Ammon's horn (tissue), 1 donor: Measurements from ENCODE around the gene MAPK9.

Experiments used
- DNase-seq: peaks from one replicate; pipeline ENCODE4 v3.0.0-alpha.2; 2016; ENCODE audit warnings: low spot score

Gene MAPK9

GRCh38 chr5:180291943-180292831 is at the start of gene MAPK9:
Gene MAPK9 (minus strand): TSS chr5:180292083. CDS start chr5:180280561, 11,522 bp downstream.
- DNase-seq = peak; percentile 88

DNA sequence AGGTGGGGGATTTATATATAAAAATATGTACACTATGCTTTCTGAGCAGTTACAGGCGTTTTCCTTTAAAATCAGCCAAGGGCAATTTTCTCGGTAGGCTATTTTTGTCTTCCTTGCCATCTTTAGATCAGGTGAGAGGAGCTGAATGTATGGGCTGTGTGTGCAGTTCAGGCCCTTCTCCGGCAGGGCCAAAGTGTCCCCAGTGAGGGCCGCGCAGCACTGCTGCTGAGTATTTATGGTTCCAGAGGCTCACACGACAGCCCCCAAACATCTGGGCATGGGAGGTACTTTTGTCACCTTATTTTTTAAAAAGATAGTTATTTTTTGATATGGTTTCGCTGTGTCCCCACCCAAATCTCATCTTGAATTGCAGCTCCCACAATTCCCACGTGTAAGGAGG is 49.7 kb upstream of the MAPK9 start:
- DNase-seq = no peak

GRCh38 chr5:180340856-180341255 is 49.0 kb upstream of the MAPK9 start:
- DNase-seq = no peak

DNA sequence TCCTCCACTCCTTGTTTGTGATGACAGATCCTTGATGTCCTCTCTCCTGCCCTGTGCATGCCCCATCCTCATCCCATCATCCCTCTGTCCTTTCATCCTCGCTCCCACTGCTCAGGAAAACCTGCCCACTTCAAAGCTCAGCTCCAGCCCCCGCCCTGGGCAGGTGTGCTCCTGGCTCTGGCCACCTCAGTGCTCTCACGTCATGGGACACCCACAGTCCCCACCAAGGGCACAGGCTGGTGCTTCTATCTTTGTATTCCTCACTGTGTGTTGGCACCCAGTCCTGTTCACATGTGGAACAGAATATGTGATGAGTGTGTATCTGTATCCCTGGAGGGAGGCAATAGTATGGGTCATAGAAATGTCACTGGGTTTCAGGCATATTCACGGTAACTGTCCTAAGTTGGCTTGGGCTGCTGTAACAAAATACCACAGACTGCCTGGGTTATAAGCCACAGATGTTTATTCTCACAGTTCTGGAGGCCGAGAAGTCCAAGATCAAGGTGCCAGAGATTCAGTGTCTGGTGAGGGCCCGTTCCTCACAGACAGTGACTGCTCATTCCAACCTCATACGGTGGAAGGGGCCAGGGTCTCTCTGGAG is 47.8 kb upstream of the MAPK9 start:
- DNase-seq = no peak

DNA sequence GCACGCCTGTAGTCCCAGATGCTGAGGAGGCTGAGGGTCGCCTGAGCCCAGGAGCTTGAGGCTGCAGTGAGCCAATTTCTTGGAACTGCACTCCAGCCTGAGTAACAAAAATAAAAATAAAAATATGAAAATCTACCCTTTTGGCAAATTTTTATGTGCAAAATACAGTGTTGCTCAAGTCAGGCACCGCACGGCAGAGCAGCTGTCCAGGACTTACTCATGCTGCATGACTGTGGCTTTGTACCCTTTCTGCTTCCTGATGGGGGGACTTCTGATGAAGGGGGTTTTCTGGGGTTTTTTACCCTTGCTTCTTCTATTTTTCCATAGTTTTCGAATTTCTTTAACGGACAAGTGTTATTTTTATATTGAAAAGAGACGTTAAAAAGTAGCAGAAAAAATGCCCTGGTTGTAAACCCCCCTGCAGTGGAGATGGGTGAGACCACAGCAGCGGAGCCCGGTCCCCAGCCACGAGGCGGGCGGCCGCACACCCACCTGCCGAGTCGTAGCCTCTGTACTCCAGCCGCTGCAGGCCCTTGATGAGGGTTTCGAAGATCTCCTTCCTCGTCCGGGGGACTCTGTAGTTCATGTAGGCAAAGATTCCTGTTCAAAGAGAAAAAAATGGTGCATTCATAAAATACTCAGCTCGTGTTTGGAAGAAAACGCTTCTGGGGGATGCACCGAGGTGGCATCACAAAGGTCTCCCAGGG is 46.3 kb upstream of the MAPK9 start:
- DNase-seq = no peak

DNA sequence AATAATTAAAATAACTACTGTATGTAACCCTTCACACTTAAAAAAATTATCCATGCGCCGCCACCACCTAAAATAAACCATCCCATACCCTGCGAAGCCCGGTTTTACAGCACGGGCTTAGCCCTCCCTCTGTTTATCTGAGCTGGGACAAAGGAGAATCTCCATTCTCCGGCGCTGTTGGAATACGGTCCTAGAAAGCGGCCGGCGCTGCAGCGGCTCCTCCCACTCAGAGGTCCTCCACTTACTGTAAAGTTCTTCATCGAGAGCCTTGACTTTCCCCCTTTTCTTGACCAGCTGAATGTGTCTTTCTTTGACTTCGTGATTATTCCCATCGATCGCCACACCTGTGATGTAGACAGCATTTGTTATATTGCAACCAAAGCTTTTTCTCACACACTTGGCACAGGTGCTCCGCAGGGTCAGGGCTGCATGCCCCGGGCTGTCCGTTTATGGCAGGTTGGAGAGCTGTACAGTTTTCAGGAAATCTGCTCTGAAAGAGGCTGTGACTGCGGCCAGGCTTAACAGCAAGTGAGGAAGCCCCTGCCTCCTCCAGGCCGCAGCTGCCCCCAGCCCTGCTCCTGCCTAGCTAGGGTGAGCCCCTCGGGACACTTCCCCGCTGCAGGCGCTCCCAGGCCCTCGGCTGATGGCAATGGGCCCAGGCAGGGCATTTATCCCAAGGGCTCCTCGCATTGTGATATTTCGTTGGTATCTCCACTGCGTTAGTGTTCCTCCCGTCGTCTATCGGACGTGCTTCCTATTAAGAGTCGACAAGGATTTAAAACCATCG is 44.5 kb upstream of the MAPK9 start:
- DNase-seq = no peak

DNA sequence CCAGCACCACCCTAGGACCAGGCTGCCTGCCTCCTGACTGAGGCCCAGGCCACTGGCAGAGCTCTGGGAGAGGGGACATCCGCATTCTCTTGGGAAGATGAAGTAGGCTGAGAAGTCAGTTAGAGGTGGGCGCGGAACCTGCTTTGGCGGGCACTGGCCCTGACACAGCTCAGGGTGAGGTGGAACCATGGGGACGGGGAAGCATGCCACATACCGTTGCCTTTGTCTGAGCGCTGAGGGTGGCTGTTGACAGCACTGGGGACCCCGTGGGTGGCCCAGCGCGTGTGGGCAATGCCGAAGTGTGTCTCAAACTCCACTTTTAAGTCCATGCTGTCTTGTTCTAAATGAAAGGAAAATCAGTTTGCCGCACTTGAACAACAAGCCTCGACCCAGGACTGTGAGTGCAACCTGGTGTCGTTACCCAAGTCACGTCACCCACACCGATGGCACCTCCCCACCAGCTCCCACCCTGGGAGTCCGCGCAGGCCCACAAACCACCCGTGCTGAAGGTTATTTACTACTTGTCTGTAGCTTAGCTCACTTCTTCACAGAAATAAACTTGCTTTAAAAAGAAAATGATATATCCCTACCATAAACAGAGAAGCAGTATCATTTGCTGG is 43.8 kb upstream of the MAPK9 start:
- no peak for DNase-seq

DNA sequence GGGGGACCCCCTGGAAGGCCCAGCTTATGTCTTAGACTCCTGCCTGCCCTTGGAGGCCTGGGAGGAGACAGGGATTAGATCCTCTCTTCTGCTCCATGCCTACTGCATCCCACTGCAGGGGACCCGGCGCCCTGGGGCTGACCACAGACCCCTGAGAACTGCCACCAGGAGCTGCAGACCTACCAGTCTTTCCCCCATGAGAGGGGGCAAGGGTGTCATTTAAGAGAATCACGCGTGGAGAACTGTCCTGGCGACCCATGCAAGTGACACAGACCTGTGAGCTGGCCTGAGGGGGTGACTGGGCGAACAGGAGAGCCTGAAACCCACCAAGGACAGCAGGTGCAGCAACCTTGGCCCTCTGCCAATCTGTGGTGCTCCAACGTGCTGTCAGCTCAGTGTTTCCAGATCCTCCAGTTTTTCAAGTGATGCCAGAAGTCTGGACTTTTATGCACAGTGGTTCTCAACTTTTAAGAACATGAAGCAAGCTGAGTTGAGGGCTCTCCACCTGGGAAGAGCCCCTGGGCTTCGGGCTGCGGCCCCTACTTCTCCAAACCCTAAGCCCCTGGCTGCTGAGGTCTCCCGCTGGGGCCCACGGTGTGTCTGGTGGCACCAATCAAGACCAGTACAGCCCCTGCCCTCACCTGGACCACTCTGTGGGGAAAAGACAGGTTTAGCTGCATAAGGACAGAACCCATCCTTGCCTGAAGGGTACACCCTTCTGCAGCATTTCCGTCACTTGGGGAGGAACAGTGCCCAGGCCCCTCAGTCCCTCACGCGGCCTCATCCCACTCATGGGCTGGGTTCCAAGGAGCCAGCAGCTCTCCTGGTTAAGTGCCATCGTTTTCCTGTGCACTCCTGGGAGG is 43.1 kb upstream of the MAPK9 start:
- DNase-seq = no peak

GRCh38 chr5:180334176-180334575 is 42.3 kb upstream of the MAPK9 start:
- DNase-seq = no peak

DNA sequence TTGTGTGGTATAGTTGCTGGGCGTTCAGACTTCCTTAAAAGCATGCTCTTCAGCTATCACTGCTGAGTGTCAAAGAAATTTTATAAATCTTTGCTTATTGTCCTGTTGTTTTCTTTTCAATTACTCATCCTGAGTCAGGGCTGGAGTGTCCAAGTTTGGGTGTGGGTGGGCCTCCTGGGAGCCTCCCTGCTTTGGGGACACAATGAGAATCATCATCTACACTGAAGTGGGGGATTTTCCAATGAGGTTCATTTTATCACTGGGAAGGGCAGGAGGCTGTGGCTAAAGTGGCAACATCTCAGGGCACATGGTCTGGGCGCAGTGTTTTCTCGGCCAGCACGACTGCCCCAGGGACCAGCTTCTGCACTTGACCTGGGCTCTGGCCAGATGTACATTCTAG is 41.8 kb upstream of the MAPK9 start:
- DNase-seq = no peak

DNA sequence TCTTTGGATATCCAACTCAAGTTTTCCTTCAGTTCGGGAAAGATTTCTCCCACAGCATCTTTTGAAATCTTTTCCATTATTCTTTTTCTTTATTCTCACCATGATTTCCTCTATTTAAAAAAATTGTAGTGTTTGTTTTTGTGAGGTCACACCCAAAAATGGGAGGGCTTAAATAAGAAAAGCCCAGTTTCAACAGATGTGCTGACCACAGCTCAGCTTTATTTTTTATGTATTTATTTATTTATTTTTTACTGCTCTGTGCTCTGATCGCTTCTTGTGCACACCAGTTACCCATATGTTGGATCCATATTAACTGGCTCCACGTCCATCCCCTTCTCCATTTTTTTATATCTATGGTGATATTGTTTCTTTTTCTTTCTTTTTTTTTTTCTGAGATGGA is 41.0 kb upstream of the MAPK9 start:
- DNase-seq = no peak

GRCh38 chr5:180332051-180332517 is 40.2 kb upstream of the MAPK9 start:
- no peak for DNase-seq

- no peak for DNase-seq
These were observed 39.7 kb upstream of the MAPK9 start for GRCh38 chr5:180331647-180331950.

- no peak for DNase-seq
These were observed 39.1 kb upstream of the MAPK9 start for GRCh38 chr5:180330810-180331646.

- DNase-seq = no peak
These were observed 38.4 kb upstream of the MAPK9 start for GRCh38 chr5:180330270-180330648.

DNA sequence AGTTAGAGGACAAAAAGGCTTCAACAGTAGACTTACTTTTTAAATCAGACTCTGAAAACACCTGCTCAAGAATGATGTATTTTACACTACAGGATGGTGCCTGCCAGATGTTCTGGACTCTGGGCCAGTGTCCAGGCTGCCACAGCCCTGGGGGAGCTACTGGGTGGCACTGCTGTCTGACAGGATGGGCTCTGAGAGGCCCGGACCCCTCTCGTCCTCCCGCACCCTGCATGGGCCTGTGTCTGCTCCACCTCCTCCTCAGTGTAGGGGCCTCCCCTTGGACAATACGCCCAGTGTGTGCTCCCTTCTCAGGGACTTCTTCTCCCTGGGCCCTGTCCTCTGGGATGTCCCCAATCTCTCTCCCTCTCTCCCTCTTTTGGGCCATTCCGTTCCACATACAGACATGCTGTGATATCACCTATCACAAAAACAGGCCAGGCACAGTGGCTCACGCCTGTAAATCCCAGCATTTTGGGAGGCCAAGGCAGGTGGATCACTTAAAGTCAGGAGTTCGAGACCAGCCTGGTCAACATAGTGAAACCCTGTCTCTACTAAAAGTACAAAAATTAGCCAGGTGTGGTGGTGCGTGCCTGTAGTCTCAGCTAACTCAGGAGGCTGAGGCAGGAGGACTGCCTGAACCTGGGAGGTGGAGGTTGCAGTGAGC is 37.9 kb upstream of the MAPK9 start:
- no peak for DNase-seq

DNA sequence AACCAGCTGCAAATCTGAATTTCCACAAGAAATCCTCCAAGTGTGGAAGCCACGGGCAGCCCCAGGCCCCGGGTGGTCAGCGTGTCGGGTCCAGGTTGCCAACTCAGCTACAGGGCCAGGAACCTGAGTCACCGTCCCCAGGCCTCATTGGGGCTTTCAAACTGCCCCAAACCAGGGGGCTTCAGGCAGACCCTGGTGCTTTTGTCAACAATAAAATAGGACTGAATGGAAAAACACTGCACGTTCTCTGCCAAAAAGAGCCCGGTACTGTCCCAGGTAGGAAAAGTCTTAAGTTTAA is 37.2 kb upstream of the MAPK9 start:
- DNase-seq = no peak

DNA sequence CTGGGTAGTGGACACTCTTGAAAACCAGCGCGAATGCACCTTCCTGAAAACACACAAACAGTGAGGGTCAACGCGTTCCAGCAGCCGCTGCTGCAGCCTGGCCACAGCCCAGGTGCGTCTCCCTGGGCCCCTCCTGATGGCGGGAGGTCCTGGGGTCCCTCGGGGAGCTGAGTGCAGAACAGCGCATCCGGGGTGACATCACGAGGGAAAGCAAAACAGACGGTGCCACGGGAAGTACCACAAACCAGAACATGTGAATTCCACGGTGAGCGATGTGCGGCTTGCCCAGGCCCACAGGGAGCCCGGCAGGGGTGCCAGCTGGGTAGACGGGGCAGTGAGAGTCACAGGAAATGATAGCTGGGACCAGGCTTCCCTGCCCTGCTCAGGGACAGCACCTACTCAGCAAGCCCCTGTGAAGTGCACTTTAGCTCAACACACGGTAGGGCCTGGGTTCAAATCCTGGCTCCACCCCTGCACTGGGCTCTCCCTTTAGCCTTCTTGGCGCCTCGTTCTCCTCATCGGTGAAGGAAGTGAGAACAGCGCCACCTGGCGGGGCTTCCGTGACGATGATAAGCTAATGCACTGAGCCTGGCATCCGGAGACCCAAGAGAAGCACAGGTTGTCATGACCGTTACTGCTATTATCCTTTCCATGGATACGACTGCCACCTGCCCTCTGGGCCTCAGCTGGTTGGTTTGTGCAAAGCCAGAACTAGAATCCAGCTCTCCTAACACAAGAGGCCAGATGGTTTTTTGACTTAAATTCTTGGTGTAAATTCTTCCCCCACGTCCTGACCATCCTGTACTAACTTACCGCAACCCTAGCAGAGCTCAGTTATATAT is 36.6 kb upstream of the MAPK9 start:
- DNase-seq = peak; percentile 83
